Karpas-422 (cell line): ENCODE data around the gene RBM4B. TPM values are rescaled to one million over a fixed set of nuclear protein-coding genes. Genes with fewer than 3 reads are reported as not detected.

Experiments
- DNase-seq: peaks from one replicate; pipeline ENCODE4 v3.0.0-alpha.2; 2015
- H2AFZ ChIP-seq: fragments of 200-600 bp; sonication (generic); 2 replicates; pipeline ENCODE4 v1.6.1; 2014; ENCODE audit warnings: antibody characterized with exemption, low read length, mixed read lengths
- H3K27ac ChIP-seq: fragments of 200-600 bp; sonication (generic); 2 replicates; pipeline ENCODE4 v1.5.1; 2014; ENCODE audit warnings: mild to moderate bottlenecking, low read length, moderate library complexity
- H3K27me3 ChIP-seq: fragments of 200-600 bp; sonication (generic); 2 replicates; pipeline ENCODE4 v1.6.1; 2014; ENCODE audit warnings: low read length, mixed read lengths
- H3K36me3 ChIP-seq: fragments of 200-600 bp; sonication (generic); 2 replicates; pipeline ENCODE4 v1.6.1; 2014; ENCODE audit warnings: low read length, mixed read lengths; ENCODE audit not compliant: insufficient read depth
- H3K4me1 ChIP-seq: fragments of 200-600 bp; sonication (generic); 2 replicates; pipeline ENCODE4 v1.6.1; 2014; ENCODE audit warnings: mild to moderate bottlenecking, low read length, mixed read lengths
- H3K4me2 ChIP-seq: fragments of 200-600 bp; sonication (generic); 2 replicates; pipeline ENCODE4 v1.6.1; 2014; ENCODE audit warnings: low read length, low read depth, mild to moderate bottlenecking; ENCODE audit not compliant: poor library complexity, severe bottlenecking
- H3K4me3 ChIP-seq: fragments of 200-600 bp; sonication (generic); 2 replicates; pipeline ENCODE4 v1.5.1; 2014; ENCODE audit warnings: mild to moderate bottlenecking, antibody characterized with exemption, low read length, mixed read lengths
- H3K79me2 ChIP-seq: fragments of 200-600 bp; sonication (generic); 2 replicates; pipeline ENCODE4 v1.6.1; 2014; ENCODE audit warnings: mild to moderate bottlenecking, low read length, mixed read lengths
- H3K9ac ChIP-seq: fragments of 200-600 bp; sonication (generic); 2 replicates; pipeline ENCODE4 v1.6.0; 2014; ENCODE audit warnings: low read length
- H3K9me2 ChIP-seq: fragments of 200-600 bp; sonication (generic), shearing (Covaris generic); replicated peaks from 2 replicates; pipeline ENCODE4 v1.6.0; 2014; ENCODE audit warnings: mild to moderate bottlenecking, low read length, moderate library complexity; ENCODE audit not compliant: insufficient read depth
- H3K9me3 ChIP-seq: fragments of 300-700, 200-600 bp; sonication (generic); 2 replicates; pipeline ENCODE4 v1.6.1; 2014; ENCODE audit warnings: low read length, mixed read lengths
- H4K20me1 ChIP-seq: fragments of 200-600 bp; sonication (generic); 2 replicates; pipeline ENCODE4 v1.6.1; 2014; ENCODE audit warnings: mild to moderate bottlenecking, antibody characterized with exemption, low read length, low read depth; ENCODE audit not compliant: insufficient read depth
- total RNA-seq: library from RNA; depleted of rRNA; stranded (reverse); fragments of >200 nt; shearing (Covaris generic); gene quantifications from 2 replicates; pipeline ENCODE4 v1.2.3, GENCODE V29; 2014; ENCODE audit warnings: low replicate concordance

RBM4B gene
- total RNA-seq, 1 experiment from 2014 or later, result 43.2 TPM

DNA sequence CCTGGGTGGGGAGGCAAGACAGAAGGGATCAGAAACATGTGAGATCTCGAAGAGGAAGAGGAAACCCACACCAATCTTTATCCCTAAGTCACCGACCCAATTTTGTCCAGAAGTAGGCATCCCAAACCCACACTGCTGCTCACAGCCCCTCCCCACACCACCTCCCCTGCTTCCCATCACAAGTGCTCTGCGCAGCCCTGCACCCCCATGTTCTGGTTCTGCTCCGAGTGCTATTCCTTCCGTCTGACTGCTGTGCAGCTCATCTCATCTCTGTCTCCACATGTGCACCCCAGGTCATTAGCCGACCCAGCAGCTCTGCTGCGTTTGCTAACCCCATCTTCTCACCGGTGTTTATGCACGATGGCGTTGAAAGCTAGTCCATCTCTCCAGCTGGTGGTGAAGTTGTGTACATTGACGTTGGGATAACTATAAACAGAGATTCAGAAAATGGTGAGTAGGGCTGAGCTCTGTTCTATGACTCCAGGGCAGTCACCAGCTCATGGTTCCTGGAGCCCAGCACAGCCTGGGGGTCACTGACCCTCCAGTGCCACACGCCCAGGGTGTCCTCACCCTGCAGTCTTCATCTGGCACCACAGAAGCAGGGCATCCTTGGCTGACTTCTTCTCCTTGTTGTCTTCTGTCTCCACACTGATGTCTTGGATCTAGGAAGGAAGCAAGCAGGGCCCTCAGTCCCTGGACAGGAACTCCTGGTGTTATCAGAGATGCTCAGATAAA is 36.2 kb upstream of the RBM4B start:
- H3K9ac ChIP-seq, result no peak overlapping the region
- no peaks in the 10 kb centered on the region for H3K79me2 ChIP-seq
- H3K4me3 ChIP-seq, result no peak overlapping the region
- H3K4me1 ChIP-seq, result no peaks in the 10 kb centered on the region
- no peaks in the 10 kb centered on the region for H4K20me1 ChIP-seq
- no peak overlapping the region for H3K4me2 ChIP-seq
- H3K9me2 ChIP-seq, result no peaks in the 10 kb centered on the region
- H3K27me3 ChIP-seq, result no peaks in the 10 kb centered on the region
- H3K36me3 ChIP-seq, result no peaks in the 10 kb centered on the region
- DNase-seq, result no peak
- no peaks in the 10 kb centered on the region for H3K9me3 ChIP-seq
- no peak overlapping the region for H3K27ac ChIP-seq
- no peak overlapping the region for H2AFZ ChIP-seq

GRCh38 chr11:66710384-66710930 is 32.8 kb upstream of the RBM4B start:
- no peaks in the 10 kb centered on the region for H4K20me1 ChIP-seq
- DNase-seq, result no peak
- H3K9me2 ChIP-seq, result no peaks in the 10 kb centered on the region
- no peak overlapping the region for H2AFZ ChIP-seq
- no peaks in the 10 kb centered on the region for H3K27me3 ChIP-seq
- H3K36me3 ChIP-seq, result no peaks in the 10 kb centered on the region
- no peak overlapping the region for H3K4me3 ChIP-seq
- no peaks in the 10 kb centered on the region for H3K9me3 ChIP-seq
- no peak overlapping the region for H3K27ac ChIP-seq
- H3K4me2 ChIP-seq, result no peak overlapping the region
- no peak overlapping the region for H3K9ac ChIP-seq
- H3K4me1 ChIP-seq, result no peaks in the 10 kb centered on the region
- H3K79me2 ChIP-seq, result no peaks in the 10 kb centered on the region

GRCh38 chr11:66708701-66709100 is 31.0 kb upstream of the RBM4B start:
- no peak overlapping the region for H3K4me2 ChIP-seq
- H3K9ac ChIP-seq, result no peak overlapping the region
- no peak overlapping the region for H3K4me3 ChIP-seq
- H3K79me2 ChIP-seq, result no peaks in the 10 kb centered on the region
- H4K20me1 ChIP-seq, result no peaks in the 10 kb centered on the region
- H3K9me2 ChIP-seq, result no peaks in the 10 kb centered on the region
- no peak overlapping the region for H3K27ac ChIP-seq
- DNase-seq, result no peak
- H2AFZ ChIP-seq, result no peak overlapping the region
- H3K4me1 ChIP-seq, result no peaks in the 10 kb centered on the region
- H3K36me3 ChIP-seq, result no peaks in the 10 kb centered on the region
- no peaks in the 10 kb centered on the region for H3K27me3 ChIP-seq
- no peaks in the 10 kb centered on the region for H3K9me3 ChIP-seq

- H4K20me1 ChIP-seq, result no peaks in the 10 kb centered on the region
- H3K27me3 ChIP-seq, result no peaks in the 10 kb centered on the region
- no peaks in the 10 kb centered on the region for H3K79me2 ChIP-seq
- no peaks in the 10 kb centered on the region for H3K4me1 ChIP-seq
- H3K4me3 ChIP-seq, result no peak overlapping the region
- H3K9me2 ChIP-seq, result no peaks in the 10 kb centered on the region
- no peak overlapping the region for H2AFZ ChIP-seq
- no peak for DNase-seq
- H3K27ac ChIP-seq, result no peak overlapping the region
- H3K9ac ChIP-seq, result no peak overlapping the region
- no peak overlapping the region for H3K4me2 ChIP-seq
- no peaks in the 10 kb centered on the region for H3K9me3 ChIP-seq
- H3K36me3 ChIP-seq, result no peaks in the 10 kb centered on the region
Measured at GRCh38 chr11:66708094-66708493, 30.4 kb upstream of the RBM4B start.

DNA sequence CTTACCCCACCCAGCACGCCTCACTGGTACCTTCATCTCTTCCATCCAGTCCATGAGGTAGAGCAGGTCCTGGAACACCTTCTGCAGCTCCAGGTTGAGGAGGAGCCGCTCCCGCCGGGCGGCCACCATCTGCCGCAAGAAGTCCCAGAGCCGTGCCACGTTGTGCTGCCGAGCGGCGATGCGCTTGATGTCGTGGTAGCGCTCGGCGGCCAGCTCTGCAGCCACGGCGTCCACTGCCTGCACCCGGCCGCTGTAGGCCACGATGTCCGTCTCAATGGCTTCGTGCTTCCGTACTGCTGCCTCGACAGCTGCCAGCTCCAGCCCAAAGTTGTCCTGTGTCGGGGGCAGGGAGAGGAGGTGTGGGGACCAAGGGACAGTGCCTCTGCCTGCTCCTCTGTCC is 29.8 kb upstream of the RBM4B start:
- Histone ChIP-seq H4K20me1 (no peaks in the 10 kb centered on the region), H3K4me2 (no peak overlapping the region), H3K79me2 (no peaks in the 10 kb centered on the region), H3K9ac (no peak overlapping the region), H3K36me3 (no peaks in the 10 kb centered on the region), H3K9me3 (no peaks in the 10 kb centered on the region), H2AFZ (no peak overlapping the region), H3K4me3 (no peak overlapping the region), H3K27me3 (no peaks in the 10 kb centered on the region), H3K27ac (no peak overlapping the region), H3K9me2 (no peaks in the 10 kb centered on the region), H3K4me1 (no peaks in the 10 kb centered on the region)
- no peak for DNase-seq

DNA sequence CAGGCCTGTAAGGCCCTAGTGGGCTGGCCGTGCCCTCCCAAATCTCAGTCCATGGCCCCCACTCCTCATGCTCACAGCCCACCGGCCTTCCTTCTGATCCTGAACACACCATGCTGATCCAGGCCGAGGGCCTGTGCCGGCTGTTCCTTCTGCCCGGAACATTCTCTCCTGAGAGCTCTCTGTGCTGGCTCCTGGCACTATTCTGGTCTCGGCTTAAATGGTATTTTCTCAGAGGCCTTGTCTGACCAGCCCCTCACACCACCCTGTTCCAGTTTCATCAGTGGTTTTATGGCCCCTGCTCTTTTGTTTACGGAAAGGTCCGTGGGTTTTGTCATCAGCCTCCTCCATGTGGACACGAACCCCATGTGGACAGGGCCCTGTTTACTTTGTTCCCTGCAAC is 29.3 kb upstream of the RBM4B start:
- H3K36me3 ChIP-seq, result no peaks in the 10 kb centered on the region
- no peak for DNase-seq
- no peaks in the 10 kb centered on the region for H4K20me1 ChIP-seq
- H3K4me1 ChIP-seq, result no peaks in the 10 kb centered on the region
- H3K9ac ChIP-seq, result no peak overlapping the region
- no peak overlapping the region for H3K4me2 ChIP-seq
- H3K9me2 ChIP-seq, result no peaks in the 10 kb centered on the region
- H2AFZ ChIP-seq, result no peak overlapping the region
- no peaks in the 10 kb centered on the region for H3K79me2 ChIP-seq
- no peak overlapping the region for H3K27ac ChIP-seq
- no peaks in the 10 kb centered on the region for H3K27me3 ChIP-seq
- no peaks in the 10 kb centered on the region for H3K9me3 ChIP-seq
- no peak overlapping the region for H3K4me3 ChIP-seq

DNA sequence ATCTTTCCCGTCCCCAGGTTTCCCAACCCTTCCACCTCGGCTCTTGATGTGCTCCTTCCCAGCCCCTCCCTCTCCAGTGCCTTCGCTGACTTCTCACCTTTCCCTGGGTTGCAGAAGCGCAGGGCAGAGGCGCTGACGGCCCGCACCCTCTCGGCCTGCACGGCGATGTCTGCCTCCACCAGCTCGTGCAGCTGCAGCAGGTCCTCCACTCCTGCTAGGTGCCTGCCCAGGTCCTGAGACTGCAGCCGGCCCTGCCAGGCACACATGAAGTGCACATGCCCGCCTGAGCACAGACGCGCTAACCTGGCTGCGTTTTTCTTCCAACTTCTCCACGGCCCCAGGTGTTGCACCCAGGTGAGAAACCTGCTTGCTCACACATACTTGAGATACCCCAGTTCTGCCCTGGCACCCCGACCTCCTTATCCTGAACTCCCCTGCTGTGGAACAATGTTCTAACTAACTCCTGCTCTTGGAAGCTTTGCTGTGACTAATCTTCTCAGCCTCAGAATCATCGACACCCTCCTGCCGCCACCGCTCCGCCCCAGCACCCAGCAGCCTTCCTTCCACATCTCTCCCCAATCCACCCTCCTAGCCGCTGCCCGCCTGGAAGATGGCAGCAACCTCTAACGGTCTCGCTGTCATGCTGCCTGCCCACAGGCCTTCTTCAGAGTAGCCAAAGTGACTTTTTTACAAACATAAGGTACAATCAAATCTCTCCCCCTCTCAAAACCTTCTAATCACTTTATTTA is 28.1 kb upstream of the RBM4B start:
- Histone ChIP-seq H3K4me2 (no peak overlapping the region), H3K27ac (no peak overlapping the region), H3K79me2 (no peaks in the 10 kb centered on the region), H3K27me3 (no peaks in the 10 kb centered on the region), H3K4me3 (no peak overlapping the region), H3K9me3 (no peaks in the 10 kb centered on the region), H2AFZ (no peak overlapping the region), H3K4me1 (no peaks in the 10 kb centered on the region), H3K36me3 (no peaks in the 10 kb centered on the region), H3K9ac (no peak overlapping the region), H4K20me1 (no peaks in the 10 kb centered on the region), H3K9me2 (no peaks in the 10 kb centered on the region)
- DNase-seq, result no peak

DNA sequence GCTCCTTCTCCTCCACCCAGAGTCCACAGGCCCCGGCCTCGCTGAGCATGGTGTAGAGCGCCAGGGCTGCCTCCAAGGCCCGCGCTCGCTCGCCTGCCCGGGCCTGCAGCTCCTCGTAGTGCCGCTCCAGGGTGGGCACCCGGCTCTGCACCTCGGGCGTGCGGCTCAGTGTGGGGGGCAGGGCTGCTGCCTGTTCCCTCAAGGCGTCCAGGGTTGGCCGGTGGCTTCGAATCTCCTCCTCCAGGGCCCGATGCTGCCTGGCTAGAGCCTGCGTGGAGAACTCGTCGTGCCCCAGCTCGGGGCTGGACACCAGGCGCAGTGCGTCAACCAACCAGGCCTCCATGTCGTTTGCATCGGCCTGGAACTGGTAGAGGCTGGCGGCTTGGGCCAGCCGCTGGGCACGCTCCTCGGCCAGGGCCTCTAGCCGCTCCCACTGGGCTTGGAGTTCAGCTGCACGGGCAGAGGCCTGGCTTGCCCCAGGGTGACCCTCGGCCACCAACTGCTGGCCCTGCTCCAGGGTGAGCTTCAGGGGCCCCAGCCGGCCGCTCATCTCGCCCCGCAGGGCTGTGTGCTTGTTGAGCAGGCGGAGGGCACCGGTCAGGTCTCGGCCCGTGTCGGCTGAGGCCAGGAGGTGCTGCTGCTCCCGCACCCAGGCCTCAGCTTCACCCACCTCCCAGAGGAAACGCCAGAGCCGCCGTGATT is 27.1 kb upstream of the RBM4B start:
- no peaks in the 10 kb centered on the region for H3K9me2 ChIP-seq
- no peak overlapping the region for H3K4me2 ChIP-seq
- DNase-seq, result no peak
- no peaks in the 10 kb centered on the region for H3K9me3 ChIP-seq
- H3K9ac ChIP-seq, result no peak overlapping the region
- no peaks in the 10 kb centered on the region for H3K27me3 ChIP-seq
- H3K36me3 ChIP-seq, result no peaks in the 10 kb centered on the region
- no peaks in the 10 kb centered on the region for H3K4me1 ChIP-seq
- no peak overlapping the region for H3K27ac ChIP-seq
- no peaks in the 10 kb centered on the region for H3K79me2 ChIP-seq
- H3K4me3 ChIP-seq, result no peak overlapping the region
- no peak overlapping the region for H2AFZ ChIP-seq
- no peaks in the 10 kb centered on the region for H4K20me1 ChIP-seq
